PFSK-1 (cell line): ENCODE data around the gene ADAM15.

ENCODE experiments used
- FOXP2 ChIP-seq: optimal IDR thresholded peaks from 2 replicates; pipeline ENCODE3; 2011; ENCODE audit warnings: borderline replicate concordance, control low read depth, inconsistent platforms; ENCODE audit not compliant: insufficient read depth; ENCODE audit errors: extremely low read length, extremely low read depth
- POLR2AphosphoS5 ChIP-seq: IDR thresholded peaks from 2 replicates; pipeline ENCODE4 v1.6.1; 2012; ENCODE audit warnings: low read depth, mild to moderate bottlenecking, control low read depth, low read length, moderate library complexity
- SIN3A ChIP-seq: IDR thresholded peaks from 2 replicates; pipeline ENCODE4 v1.6.1; 2012; ENCODE audit warnings: mild to moderate bottlenecking, low read length, moderate library complexity, borderline replicate concordance; ENCODE audit not compliant: insufficient read depth
- TAF1 ChIP-seq: IDR thresholded peaks from 2 replicates; pipeline ENCODE4 v1.6.1; 2012; ENCODE audit warnings: low read length, control low read depth, borderline replicate concordance; ENCODE audit not compliant: insufficient read depth
- TF ChIP-seq, protein P1 (sequence below), 2 experiments: IDR thresholded peaks; 2 replicates each; pipeline versions ENCODE4 v1.6.1 to v1.8.0; 2011 to 2012; ENCODE audit warnings: low read depth in 2 of 2, low read length in 2 of 2, control low read depth in 1 of 2, inconsistent platforms in 1 of 2, mild to moderate bottlenecking in 1 of 2, moderate library complexity in 1 of 2; ENCODE audit not compliant: insufficient read depth in 1 of 2

Gene ADAM15

DNA sequence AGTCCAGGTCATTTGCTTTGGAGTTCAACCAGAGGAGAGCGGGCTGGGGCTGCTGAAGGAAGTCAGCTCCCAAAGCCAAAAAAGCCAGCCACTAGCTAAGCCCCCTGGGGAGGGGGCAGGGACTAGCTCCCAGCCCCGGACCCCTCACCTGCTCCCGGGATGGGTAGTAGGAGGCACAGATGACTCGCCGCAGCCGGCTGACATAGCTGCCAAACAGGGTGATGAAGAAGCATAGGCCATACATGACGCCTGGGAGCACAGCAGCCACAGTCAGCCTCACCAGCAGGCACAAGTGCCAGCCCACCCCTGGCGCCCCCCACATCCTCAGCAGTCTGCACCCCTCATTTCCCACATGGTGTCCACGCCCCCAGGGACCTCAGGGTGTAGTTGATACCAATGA lies 25.0 kb upstream of the ADAM15 start:
- no peak for TF ChIP-seq SIN3A
- TF ChIP-seq FOXP2, result no peak

DNA sequence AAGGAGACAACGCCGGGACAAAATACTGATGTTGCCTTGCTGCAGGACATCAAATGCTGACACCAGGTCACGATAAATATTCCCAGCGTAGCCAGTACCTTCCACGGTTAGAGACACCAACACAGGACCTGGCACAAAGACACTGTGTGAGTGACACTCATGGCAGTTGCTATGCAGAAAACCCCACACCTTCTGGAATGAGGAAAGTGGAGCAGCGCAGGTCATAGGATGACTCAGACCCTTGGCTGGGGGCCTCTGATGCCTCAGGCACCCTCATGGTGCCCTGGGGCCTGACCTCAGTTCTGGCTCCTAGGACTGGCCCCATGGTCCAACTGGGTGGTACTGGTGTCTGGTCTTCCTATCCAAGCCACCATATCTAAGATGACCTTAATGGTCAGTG lies 24.5 kb upstream of the ADAM15 start:
- TF ChIP-seq FOXP2, result no peak

DNA sequence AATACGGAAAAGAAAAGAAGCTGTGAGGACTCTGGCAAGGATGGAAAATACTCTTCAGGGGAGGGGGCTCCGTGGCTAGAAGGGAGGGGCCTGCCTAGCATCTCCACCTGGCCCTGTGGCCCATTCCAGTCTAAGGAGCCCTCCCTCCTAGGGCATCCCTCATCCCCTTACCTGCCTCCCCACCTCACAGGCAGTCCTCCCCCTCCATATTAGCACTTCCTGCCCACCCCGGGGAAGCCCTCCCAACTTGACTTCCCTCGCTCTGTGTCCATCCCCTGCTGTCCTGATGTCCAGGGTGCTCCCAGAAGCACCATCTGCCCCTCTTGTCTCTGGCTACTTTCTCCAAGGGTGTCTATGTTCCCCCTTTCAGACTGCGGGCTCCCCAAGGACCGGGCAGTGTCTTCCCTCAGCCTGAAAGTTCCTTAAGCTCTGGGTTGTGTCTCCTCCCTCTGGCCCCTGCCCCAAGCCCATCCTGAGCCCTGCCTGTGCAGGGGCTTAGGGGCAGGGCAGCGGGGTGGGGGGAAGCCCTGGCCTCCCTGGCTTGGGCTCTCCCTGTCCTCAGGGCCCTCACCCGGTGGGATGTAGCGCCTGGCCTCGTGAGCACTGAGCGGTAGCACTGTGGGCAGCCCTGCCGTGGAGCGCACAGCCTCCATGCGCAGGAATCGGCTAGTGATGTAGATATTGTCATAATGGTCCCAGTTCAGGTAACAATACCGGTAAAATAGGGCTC lies 21.4 kb upstream of the ADAM15 start:
- TF ChIP-seq POLR2AphosphoS5 (no peak), SIN3A (no peak), FOXP2 (no peak)
- TF ChIP-seq, protein P1, sequence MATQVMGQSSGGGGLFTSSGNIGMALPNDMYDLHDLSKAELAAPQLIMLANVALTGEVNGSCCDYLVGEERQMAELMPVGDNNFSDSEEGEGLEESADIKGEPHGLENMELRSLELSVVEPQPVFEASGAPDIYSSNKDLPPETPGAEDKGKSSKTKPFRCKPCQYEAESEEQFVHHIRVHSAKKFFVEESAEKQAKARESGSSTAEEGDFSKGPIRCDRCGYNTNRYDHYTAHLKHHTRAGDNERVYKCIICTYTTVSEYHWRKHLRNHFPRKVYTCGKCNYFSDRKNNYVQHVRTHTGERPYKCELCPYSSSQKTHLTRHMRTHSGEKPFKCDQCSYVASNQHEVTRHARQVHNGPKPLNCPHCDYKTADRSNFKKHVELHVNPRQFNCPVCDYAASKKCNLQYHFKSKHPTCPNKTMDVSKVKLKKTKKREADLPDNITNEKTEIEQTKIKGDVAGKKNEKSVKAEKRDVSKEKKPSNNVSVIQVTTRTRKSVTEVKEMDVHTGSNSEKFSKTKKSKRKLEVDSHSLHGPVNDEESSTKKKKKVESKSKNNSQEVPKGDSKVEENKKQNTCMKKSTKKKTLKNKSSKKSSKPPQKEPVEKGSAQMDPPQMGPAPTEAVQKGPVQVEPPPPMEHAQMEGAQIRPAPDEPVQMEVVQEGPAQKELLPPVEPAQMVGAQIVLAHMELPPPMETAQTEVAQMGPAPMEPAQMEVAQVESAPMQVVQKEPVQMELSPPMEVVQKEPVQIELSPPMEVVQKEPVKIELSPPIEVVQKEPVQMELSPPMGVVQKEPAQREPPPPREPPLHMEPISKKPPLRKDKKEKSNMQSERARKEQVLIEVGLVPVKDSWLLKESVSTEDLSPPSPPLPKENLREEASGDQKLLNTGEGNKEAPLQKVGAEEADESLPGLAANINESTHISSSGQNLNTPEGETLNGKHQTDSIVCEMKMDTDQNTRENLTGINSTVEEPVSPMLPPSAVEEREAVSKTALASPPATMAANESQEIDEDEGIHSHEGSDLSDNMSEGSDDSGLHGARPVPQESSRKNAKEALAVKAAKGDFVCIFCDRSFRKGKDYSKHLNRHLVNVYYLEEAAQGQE (IDR thresholded peaks at IDR 0.05; ENCODE audit: insufficient read depth in 1 of 2, low read depth in 2 of 2, low read length in 2 of 2), result no peak

DNA sequence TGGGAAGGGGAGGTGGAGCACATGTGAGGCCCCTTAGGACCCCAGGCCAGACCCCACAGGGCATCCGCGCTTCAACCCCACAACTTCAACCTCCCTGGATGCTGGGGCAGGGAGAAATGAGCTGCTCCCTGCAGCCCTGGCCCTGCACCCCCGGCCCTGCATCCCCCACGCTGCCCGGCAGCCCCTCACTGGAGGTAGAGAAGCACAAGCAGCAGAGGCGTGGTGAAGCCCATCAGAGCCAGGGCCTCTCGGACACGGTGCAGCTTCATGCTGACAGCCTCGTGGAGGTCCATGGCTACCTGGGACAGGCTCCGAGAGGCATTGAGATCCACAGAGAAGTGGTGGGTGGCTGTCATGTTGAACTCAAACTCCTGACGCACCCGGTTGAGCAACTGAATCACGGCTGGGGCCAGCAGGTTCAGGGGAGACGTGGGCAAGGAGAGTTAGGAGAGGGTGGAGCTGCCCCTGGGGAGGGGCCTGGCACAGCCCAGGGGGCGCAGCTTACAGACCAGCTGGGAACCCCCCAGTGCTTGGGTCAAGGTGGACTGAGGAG lies 20.8 kb upstream of the ADAM15 start:
- TF ChIP-seq FOXP2 (no peak), SIN3A (no peak), TAF1 (no peak), POLR2AphosphoS5 (no peak)
- TF ChIP-seq, protein P1 (IDR thresholded peaks at IDR 0.05; ENCODE audit: insufficient read depth in 1 of 2, low read depth in 2 of 2, low read length in 2 of 2), result no peak

DNA sequence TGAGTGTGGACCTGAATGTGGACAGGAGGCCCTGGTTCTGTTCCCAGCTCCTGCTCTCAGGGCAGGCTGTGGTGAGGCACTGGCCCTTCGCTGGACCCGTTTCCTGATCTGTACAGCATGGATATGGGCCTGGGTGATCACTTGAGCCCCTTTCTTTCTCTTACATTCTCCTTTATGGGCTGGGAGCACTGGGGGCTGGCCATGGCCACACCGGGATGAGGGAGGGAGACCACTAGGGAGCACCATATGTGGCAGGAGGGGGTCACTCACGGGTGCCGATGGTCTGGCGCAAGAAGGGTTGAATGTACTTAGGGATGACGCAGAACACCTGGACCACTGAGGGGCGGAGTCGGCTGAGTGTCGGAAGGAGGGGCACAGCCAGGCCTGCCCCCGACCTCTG lies 20.2 kb upstream of the ADAM15 start:
- TF ChIP-seq, protein P1 (IDR thresholded peaks at IDR 0.05; ENCODE audit: insufficient read depth in 1 of 2, low read depth in 2 of 2, low read length in 2 of 2), result no peak
- TF ChIP-seq POLR2AphosphoS5 (no peak), FOXP2 (no peak), SIN3A (no peak), TAF1 (no peak)

DNA sequence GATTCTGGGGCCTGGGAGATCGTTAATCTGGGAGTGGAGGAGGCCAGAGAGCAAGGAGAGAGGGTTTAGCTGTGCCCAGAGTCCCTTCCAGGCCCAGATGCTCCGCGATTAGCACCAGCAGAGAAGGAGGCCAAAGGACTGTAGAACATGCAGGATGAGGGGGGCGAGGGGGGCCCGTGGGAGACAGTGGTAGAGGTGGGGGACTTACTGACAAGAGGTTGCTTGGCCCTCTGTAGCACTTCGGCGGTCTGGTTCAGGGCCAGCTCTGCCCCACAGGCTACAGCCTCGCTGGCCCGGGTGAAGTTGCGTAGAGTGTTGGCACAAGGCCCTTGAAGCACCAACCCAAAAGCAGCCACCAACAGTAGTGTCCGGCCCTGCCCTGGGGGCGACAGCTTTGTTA lies 18.2 kb upstream of the ADAM15 start:
- TF ChIP-seq SIN3A, result no peak
- TF ChIP-seq, protein P1 (IDR thresholded peaks at IDR 0.05; ENCODE audit: insufficient read depth in 1 of 2, low read depth in 2 of 2, low read length in 2 of 2), result no peak
- no peak for TF ChIP-seq POLR2AphosphoS5
